Peyer's patch (tissue), 4 donors: Measurements from ENCODE around the gene SSH2. TPM values are rescaled to one million over a fixed set of nuclear protein-coding genes. Genes with fewer than 3 reads are reported as not detected.
A peak's percentile ranks its signal among the peaks of the same experiment; 100 is the strongest.

ENCODE experiments used
- DNase-seq, 3 donors: peaks; one replicate each; pipeline ENCODE4 v3.0.0-alpha.2; 2017 to 2019
- H3K27ac ChIP-seq, 4 donors: fragments of 200-600 bp; sonication (generic); one replicate each; pipeline ENCODE4 v1.5.1; 2016 to 2019
- H3K27me3 ChIP-seq, 2 donors: fragments of 200-600 bp; sonication (generic); one replicate each; pipeline ENCODE4 v1.5.1; 2019
- H3K36me3 ChIP-seq, 3 donors: fragments of 200-600 bp; sonication (generic); one replicate each; pipeline ENCODE4 v1.5.1; 2016 to 2019
- H3K4me1 ChIP-seq, 4 donors: fragments of 200-600 bp; sonication (generic); one replicate each; pipeline ENCODE4 v1.5.1; 2016 to 2019
- H3K4me3 ChIP-seq, 4 donors: fragments of 200-600 bp; sonication (generic); 1 replicate in 3 of 4; 2 replicates in 1 of 4; pipeline ENCODE4 v1.5.1; 2016 to 2019; ENCODE audit warnings: mild to moderate bottlenecking in 1 of 4
- H3K9me3 ChIP-seq, 4 donors: fragments of 200-600 bp; sonication (generic); one replicate each; pipeline ENCODE4 v1.5.1; 2016 to 2019; ENCODE audit warnings: mild to moderate bottlenecking in 1 of 4
- CTCF ChIP-seq, 6 experiments: fragments of 450-650 bp in 4 of 6; fragments of 200-600 bp in 2 of 6; sonication (generic) in 1 of 6; IDR thresholded peaks; one replicate each; pipeline ENCODE4 v1.5.1; 2017 to 2019; ENCODE audit warnings: antibody characterized with exemption in 6 of 6, mild to moderate bottlenecking in 3 of 6, moderate library complexity in 1 of 6
- POLR2A ChIP-seq, 2 donors: fragments of 450-650 bp; IDR thresholded peaks; one replicate each; pipeline ENCODE4 v1.5.1; 2017; ENCODE audit warnings: antibody characterized with exemption in 2 of 2, mild to moderate bottlenecking in 2 of 2, moderate library complexity in 2 of 2
- total RNA-seq, 4 donors: library from RNA; depleted of rRNA; stranded (reverse); fragments of >200 nt; gene quantifications; one replicate each; pipeline ENCODE4 v1.1.0, GENCODE V29; 2016

Gene SSH2
- total RNA-seq, 4 donors from 2014 or later = 45.4 to 139 (median 58.2) TPM

- H3K27ac ChIP-seq = no peak overlapping the region
- H3K27me3 ChIP-seq = no peaks in the 10 kb centered on the region
- no peaks in the 10 kb centered on the region for H3K9me3 ChIP-seq
- H3K36me3 ChIP-seq = no peaks in the 10 kb centered on the region
- peaks cover 0 to 20% (median 16%) of the 10 kb centered on the region in 4 donors for H3K4me1 ChIP-seq
- TF ChIP-seq POLR2A (IDR thresholded peaks at IDR 0.05) (no peak), CTCF (IDR thresholded peaks at IDR 0.05) (no peak)
- no peak overlapping the region for H3K4me3 ChIP-seq
- no peak for DNase-seq
Measured at GRCh38 chr17:29596811-29597210, 333.2 kb downstream of the SSH2 start.

DNA sequence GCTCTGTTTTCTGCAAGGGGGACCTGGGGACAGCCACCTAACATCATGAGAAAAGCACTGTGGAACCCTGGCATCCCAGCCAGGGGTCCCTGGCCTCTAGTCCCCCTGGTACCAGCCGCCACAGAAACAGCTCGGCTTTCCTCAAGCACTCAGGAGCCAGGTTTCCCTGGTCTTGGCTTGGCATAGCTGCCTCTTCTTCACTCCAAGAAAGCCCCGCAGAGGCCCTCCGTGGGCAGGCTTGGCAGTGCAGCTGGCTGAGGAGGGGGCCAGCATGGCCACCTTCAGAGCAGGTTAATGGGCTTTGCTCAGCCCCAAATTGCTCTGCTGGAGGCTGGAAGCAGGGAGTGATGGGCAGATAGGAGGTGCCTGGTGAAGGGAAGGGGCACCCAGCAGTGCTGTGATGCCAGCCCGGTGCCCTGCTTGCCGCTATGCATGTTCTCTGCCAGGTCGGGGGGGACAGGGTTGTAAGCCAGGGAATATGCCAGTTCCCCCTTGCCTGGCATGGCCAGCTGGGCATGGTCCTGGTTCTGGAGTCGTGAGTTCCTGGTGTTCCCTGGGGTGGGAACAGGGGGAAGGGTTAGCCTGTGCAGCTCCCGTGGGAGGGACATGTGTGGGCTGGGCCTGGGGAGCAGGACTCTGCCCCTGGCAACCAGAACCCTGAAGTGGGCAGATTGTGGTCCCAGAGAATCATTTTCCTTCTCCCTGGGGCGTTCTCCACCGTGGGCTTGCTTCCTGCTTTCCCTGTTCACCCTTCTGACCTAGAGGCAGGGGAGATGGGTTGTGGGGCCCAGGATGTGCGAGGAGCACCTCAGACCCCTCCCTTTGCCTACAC lies 333.9 kb downstream of the SSH2 start:
- H3K4me3 ChIP-seq = no peak overlapping the region
- H3K9me3 ChIP-seq = no peaks in the 10 kb centered on the region
- DNase-seq = no peak
- TF ChIP-seq POLR2A (IDR thresholded peaks at IDR 0.05) = no peak
- no peak for TF ChIP-seq CTCF (IDR thresholded peaks at IDR 0.05)
- H3K4me1 ChIP-seq = peaks cover 0 to 27% (median 22%) of the 10 kb centered on the region in 4 donors
- H3K36me3 ChIP-seq = no peaks in the 10 kb centered on the region
- no peak overlapping the region for H3K27ac ChIP-seq
- no peaks in the 10 kb centered on the region for H3K27me3 ChIP-seq

- Histone ChIP-seq H3K27me3 (no peaks in the 10 kb centered on the region), H3K9me3 (no peaks in the 10 kb centered on the region), H3K36me3 (no peaks in the 10 kb centered on the region), H3K27ac (no peak overlapping the region), H3K4me1 (peaks cover 2 to 35% (median 27%) of the 10 kb centered on the region in 4 donors), H3K4me3 (no peak overlapping the region)
- no peak for DNase-seq
- TF ChIP-seq CTCF (IDR thresholded peaks at IDR 0.05) = no peak
- TF ChIP-seq POLR2A (IDR thresholded peaks at IDR 0.05) = no peak
Measured at GRCh38 chr17:29595107-29595942, 334.7 kb downstream of the SSH2 start.

DNA sequence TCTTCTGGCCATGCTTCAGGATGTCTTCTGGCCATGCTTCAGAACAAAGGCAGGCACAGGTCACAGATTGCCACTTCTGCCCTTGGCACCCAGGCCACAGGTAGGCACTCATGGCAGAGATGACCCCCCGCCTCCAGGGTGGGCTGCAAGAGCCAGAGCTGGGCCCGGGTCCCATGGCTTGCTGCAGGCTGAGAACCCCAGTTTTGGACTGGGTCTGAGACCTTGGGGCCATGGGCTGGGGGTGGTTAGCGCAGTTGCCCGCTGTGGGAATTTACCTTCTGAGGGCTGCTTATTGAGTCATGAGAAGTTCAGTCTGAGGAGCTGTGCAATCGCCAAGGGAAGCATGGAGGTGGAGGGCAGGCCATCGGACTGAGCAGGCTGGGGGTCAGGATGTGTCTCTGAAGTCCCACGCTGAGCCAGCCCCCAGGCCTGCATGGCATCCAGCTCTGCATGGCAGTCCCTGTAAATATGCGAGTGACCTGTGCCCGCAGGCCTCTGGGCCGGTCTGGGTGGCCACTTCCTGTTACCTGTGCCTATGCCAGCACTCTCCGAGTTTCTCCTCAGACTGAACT lies 335.4 kb downstream of the SSH2 start:
- Histone ChIP-seq H3K36me3 (no peaks in the 10 kb centered on the region), H3K4me1 (peaks cover 9 to 42% (median 32%) of the 10 kb centered on the region in 4 donors), H3K9me3 (no peaks in the 10 kb centered on the region), H3K27ac (no peak overlapping the region), H3K4me3 (no peak overlapping the region), H3K27me3 (no peaks in the 10 kb centered on the region)
- TF ChIP-seq POLR2A (IDR thresholded peaks at IDR 0.05) = no peak
- no peak for TF ChIP-seq CTCF (IDR thresholded peaks at IDR 0.05)
- DNase-seq = peak in 1 of 3 donors; percentile 44

- peaks cover 9 to 42% (median 32%) of the 10 kb centered on the region in 4 donors for H3K4me1 ChIP-seq
- H3K27ac ChIP-seq = peak overlapping the region in 1 of 4 donors; percentile 49
Measured at GRCh38 chr17:29593591-29594518, 336.2 kb downstream of the SSH2 start.

More at GRCh38 chr17:29593591-29594518, 336.2 kb downstream of the SSH2 start:
- H3K27me3 ChIP-seq = no peaks in the 10 kb centered on the region
- no peaks in the 10 kb centered on the region for H3K36me3 ChIP-seq
- DNase-seq = peak in 1 of 3 donors; percentile 47
- H3K4me3 ChIP-seq = peak overlapping the region; percentile 47 to 83 (median 77)
- H3K9me3 ChIP-seq = no peaks in the 10 kb centered on the region
- peak in 2 of 6 experiments; percentile 17 to 19 for TF ChIP-seq CTCF (IDR thresholded peaks at IDR 0.05)
- no peak for TF ChIP-seq POLR2A (IDR thresholded peaks at IDR 0.05)
